HCT116 (cell line): Measurements from ENCODE around the gene EPHA3. TPM values are rescaled to one million over a fixed set of nuclear protein-coding genes. Genes with fewer than 3 reads are reported as not detected.

Experiments used
- ATAC-seq: fragments of 200-7000 bp; cut with Tn5 transposase; 2 replicates; pipeline ENCODE4 v1.9.1; 2020; ENCODE audit warnings: mild to moderate bottlenecking, moderate library complexity
- BruUV-seq: library from RNA; stranded (reverse); fragments of 400-500 nt; replicated peaks from 2 replicates; lab custom pipeline; 2021; lab: Mats Ljungman, UMichigan
- CTCF ChIA-PET: fragments of 300-600 bp; sonication (Branson Sonifier 250); formaldehyde crosslinking; loops from one replicate; lab custom pipeline; 2021; ENCODE audit warnings: antibody characterized with exemption; lab: Charles Lee
- POLR2A ChIA-PET: fragments of 300-600, 350-600 bp; sonication (Branson Sonifier 250); formaldehyde crosslinking; loops from one replicate; lab custom pipeline; 2021; ENCODE audit warnings: antibody characterized with exemption; lab: Charles Lee
- RAD21 ChIA-PET, 2 experiments: fragments of 300-600 bp; sonication (Branson Sonifier 250); formaldehyde crosslinking; loops; one replicate each; lab custom pipeline; 2023; ENCODE audit warnings: low total read pairs in 2 of 2; ENCODE audit not compliant: uncharacterized antibody in 2 of 2, unreplicated experiment in 2 of 2, low non-redundant PET in 1 of 2; lab: Charles Lee
- DNase-seq: peaks from one replicate; pipeline ENCODE4 v3.0.0-alpha.2; 2010; ENCODE audit warnings: low read depth, low spot score
- H2AFZ ChIP-seq: fragments of 200-600 bp; shearing (Covaris generic), sonication (generic); 2 replicates; pipeline ENCODE4 v1.6.1; 2017; ENCODE audit warnings: low read depth, mixed run types, mixed read lengths, antibody characterized with exemption, low read length; ENCODE audit not compliant: poor library complexity, severe bottlenecking
- H3K27ac ChIP-seq: 2 replicates; pipeline ENCODE4 v1.5.1; 2012; ENCODE audit warnings: low read depth, low read length
- H3K27me3 ChIP-seq: fragments of 200-600 bp; sonication (generic); 2 replicates; pipeline ENCODE4 v1.6.1; 2016; ENCODE audit warnings: mixed run types, low read length, mixed read lengths; ENCODE audit not compliant: insufficient read depth
- H3K36me3 ChIP-seq, 2 experiments: fragments of 200-500 bp in 1 of 2; fragments of 200-600 bp in 1 of 2; sonication (Bioruptor generic) in 1 of 2; sonication (generic) in 1 of 2; 2 replicates each; pipeline versions ENCODE4 v1.5.1 to v1.6.1; 2014 to 2016; ENCODE audit warnings: low read length in 2 of 2, inconsistent platforms in 1 of 2, mixed read lengths in 1 of 2, mixed run types in 1 of 2; ENCODE audit not compliant: insufficient read depth in 2 of 2, control insufficient read depth in 1 of 2
- H3K4me1 ChIP-seq, 2 experiments: fragments of 200-600 bp in 1 of 2; sonication (generic) in 1 of 2; 2 replicates each; pipeline versions ENCODE4 v1.5.1 to v1.6.1; 2012 to 2017; ENCODE audit warnings: low read length in 2 of 2, inconsistent platforms in 1 of 2, mild to moderate bottlenecking in 1 of 2, mixed read lengths in 1 of 2, mixed run types in 1 of 2, moderate library complexity in 1 of 2; ENCODE audit not compliant: insufficient read depth in 2 of 2, control insufficient read depth in 1 of 2
- H3K4me2 ChIP-seq: fragments of 200-600 bp; sonication (generic); 2 replicates; pipeline ENCODE4 v1.6.1; 2017; ENCODE audit warnings: mixed run types, low read length, mixed read lengths
- H3K4me3 ChIP-seq, 2 experiments: fragments of 200-600 bp in 1 of 2; sonication (generic) in 1 of 2; replicated peaks in 1 of 2; 2 replicates each; pipeline ENCODE4 v1.5.1; 2011 to 2016; ENCODE audit warnings: low read length in 2 of 2, control low read depth in 1 of 2, low read depth in 1 of 2, mild to moderate bottlenecking in 1 of 2, mixed read lengths in 1 of 2, mixed run types in 1 of 2
- H3K79me2 ChIP-seq: fragments of 200-600 bp; sonication (generic); 2 replicates; pipeline ENCODE4 v1.6.1; 2017; ENCODE audit warnings: mild to moderate bottlenecking, mixed run types, low read length, moderate library complexity, mixed read lengths; ENCODE audit not compliant: insufficient read depth
- H3K9ac ChIP-seq: fragments of 200-600 bp; sonication (generic); 2 replicates; pipeline ENCODE4 v1.6.1; 2016; ENCODE audit warnings: low read length, mixed read lengths
- H3K9me2 ChIP-seq: fragments of 200-600 bp; sonication (generic), shearing (Covaris generic); 2 replicates; pipeline ENCODE4 v1.6.1; 2017; ENCODE audit warnings: mixed run types, mild to moderate bottlenecking, moderate library complexity; ENCODE audit not compliant: insufficient read depth
- H3K9me3 ChIP-seq, 2 experiments: fragments of 200-500 bp in 1 of 2; fragments of 200-600 bp in 1 of 2; sonication (Bioruptor generic) in 1 of 2; sonication (generic) in 1 of 2; 2 replicates each; pipeline ENCODE4 v1.6.1; 2014 to 2017; ENCODE audit warnings: low read length in 2 of 2, mixed read lengths in 2 of 2, inconsistent platforms in 1 of 2, low read depth in 1 of 2, mild to moderate bottlenecking in 1 of 2, mixed run types in 1 of 2, moderate library complexity in 1 of 2; ENCODE audit not compliant: control insufficient read depth in 1 of 2, insufficient read depth in 1 of 2
- H4K20me1 ChIP-seq: fragments of 200-600 bp; sonication (generic), shearing (Covaris generic); 2 replicates; pipeline ENCODE4 v1.6.1; 2017; ENCODE audit warnings: mixed run types, mild to moderate bottlenecking, moderate library complexity; ENCODE audit not compliant: insufficient read depth
- CEBPB ChIP-seq: IDR thresholded peaks from 2 replicates; pipeline ENCODE4 v1.6.1; 2012; ENCODE audit warnings: low read depth
- EGR1 ChIP-seq: IDR thresholded peaks from 2 replicates; pipeline ENCODE4 v1.6.1; 2012; ENCODE audit warnings: low read depth
- ELF1 ChIP-seq: IDR thresholded peaks from 2 replicates; pipeline ENCODE4 v1.6.1; 2012; ENCODE audit warnings: low read depth, borderline replicate concordance
- EZH2 ChIP-seq: fragments of 200-600 bp; sonication (generic); IDR thresholded peaks from 2 replicates; pipeline ENCODE4 v1.6.1; 2017; ENCODE audit warnings: antibody characterized with exemption, mixed run types
- FOSL1 ChIP-seq: IDR thresholded peaks from 2 replicates; pipeline ENCODE4 v1.6.1; 2012; ENCODE audit warnings: low read depth
- JUND ChIP-seq: IDR thresholded peaks from 2 replicates; pipeline ENCODE4 v1.6.1; 2012
- RAD21 ChIP-seq: IDR thresholded peaks from 2 replicates; pipeline ENCODE4 v1.6.1; 2012; ENCODE audit warnings: low read depth, mild to moderate bottlenecking
- SP1 ChIP-seq: IDR thresholded peaks from 2 replicates; pipeline ENCODE4 v1.6.1; 2012; ENCODE audit warnings: low read depth
- SRF ChIP-seq: IDR thresholded peaks from 2 replicates; pipeline ENCODE4 v1.6.1; 2012; ENCODE audit warnings: low read depth
- ZFX ChIP-seq: fragments of 450-650 bp; IDR thresholded peaks from 2 replicates; pipeline ENCODE4 v1.6.1; 2017
- ZNF274 ChIP-seq: fragments of 200-500 bp; sonication (Bioruptor generic); IDR thresholded peaks from 2 replicates; pipeline ENCODE4 v1.6.1; 2014; ENCODE audit warnings: mild to moderate bottlenecking, low read depth, low read length, inconsistent platforms
- intact Hi-C: fragments of 100-400 bp; cut with micrococcal nuclease; formaldehyde crosslinking; loops from 2 replicates; pipeline ENCODE4 v1.10.0; 2022
- total RNA-seq: library from RNA; stranded (reverse); gene quantifications from one replicate; pipeline ENCODE4 v1.2.1, GENCODE V29; 2021; ENCODE audit not compliant: unreplicated experiment
- TF ChIP-seq, protein P1 (sequence below): IDR thresholded peaks from 2 replicates; pipeline ENCODE4 v1.6.1; 2011; ENCODE audit warnings: mild to moderate bottlenecking, low read length, moderate library complexity; ENCODE audit not compliant: insufficient replicate concordance; ENCODE audit errors: extremely low read depth

EPHA3 gene
- total RNA-seq, 1 experiment from 2014 or later, result not detected

DNA sequence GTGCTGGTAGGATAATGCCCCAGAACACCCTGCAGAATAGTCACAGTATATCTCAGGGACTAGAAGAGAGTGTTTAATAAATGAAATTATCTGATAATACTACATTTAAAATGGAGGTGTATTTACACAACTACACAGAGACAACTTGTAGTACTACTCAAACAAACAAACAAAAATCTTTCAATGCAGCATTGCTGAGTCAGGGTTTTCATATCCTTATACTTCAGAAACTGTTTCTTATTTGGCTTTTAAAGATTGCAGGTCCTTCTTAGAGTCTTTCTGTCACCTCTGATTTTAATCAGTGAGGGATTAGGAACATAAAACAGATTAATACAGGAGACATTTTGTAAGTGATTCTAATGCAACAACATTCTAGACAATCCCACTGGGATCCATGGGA is 57.4 kb downstream of the EPHA3 start:
- RAD21 ChIA-PET, result no interaction called here
- no peak overlapping the region for H3K9ac ChIP-seq
- no peak for TF ChIP-seq SRF
- TF ChIP-seq, protein P1, sequence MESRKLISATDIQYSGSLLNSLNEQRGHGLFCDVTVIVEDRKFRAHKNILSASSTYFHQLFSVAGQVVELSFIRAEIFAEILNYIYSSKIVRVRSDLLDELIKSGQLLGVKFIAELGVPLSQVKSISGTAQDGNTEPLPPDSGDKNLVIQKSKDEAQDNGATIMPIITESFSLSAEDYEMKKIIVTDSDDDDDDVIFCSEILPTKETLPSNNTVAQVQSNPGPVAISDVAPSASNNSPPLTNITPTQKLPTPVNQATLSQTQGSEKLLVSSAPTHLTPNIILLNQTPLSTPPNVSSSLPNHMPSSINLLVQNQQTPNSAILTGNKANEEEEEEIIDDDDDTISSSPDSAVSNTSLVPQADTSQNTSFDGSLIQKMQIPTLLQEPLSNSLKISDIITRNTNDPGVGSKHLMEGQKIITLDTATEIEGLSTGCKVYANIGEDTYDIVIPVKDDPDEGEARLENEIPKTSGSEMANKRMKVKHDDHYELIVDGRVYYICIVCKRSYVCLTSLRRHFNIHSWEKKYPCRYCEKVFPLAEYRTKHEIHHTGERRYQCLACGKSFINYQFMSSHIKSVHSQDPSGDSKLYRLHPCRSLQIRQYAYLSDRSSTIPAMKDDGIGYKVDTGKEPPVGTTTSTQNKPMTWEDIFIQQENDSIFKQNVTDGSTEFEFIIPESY, result no peak
- no peak for TF ChIP-seq SP1
- no peak for TF ChIP-seq EGR1
- TF ChIP-seq EZH2, result no peak
- no peak for TF ChIP-seq ZFX
- no peak for TF ChIP-seq FOSL1
- no peak for TF ChIP-seq JUND
- no peak for TF ChIP-seq ZNF274
- TF ChIP-seq CEBPB, result no peak
- no peak for TF ChIP-seq RAD21
- TF ChIP-seq ELF1, result no peak
- TF ChIP-seq, all 23 proteins: peak for 0
- Histone ChIP-seq H3K9me3 (peaks cover 6 to 10% of the 10 kb centered on the region in 2 experiments), H2AFZ (no peak overlapping the region), H3K4me1 (no peaks in the 10 kb centered on the region), H3K27me3 (no peaks in the 10 kb centered on the region), H3K4me3 (no peak overlapping the region), H3K4me2 (no peak overlapping the region), H3K36me3 (no peaks in the 10 kb centered on the region), H3K9me2 (no peaks in the 10 kb centered on the region), H3K79me2 (no peaks in the 10 kb centered on the region), H4K20me1 (no peaks in the 10 kb centered on the region), H3K27ac (no peak overlapping the region)
- ATAC-seq (no peak), DNase-seq (no peak)
- intact Hi-C loops, result no loop called here
- BruUV-seq, result no TSS peak
- POLR2A ChIA-PET, result no interaction called here
- CTCF ChIA-PET, result no interaction called here
